HCT116 (cell line): ENCODE measurements around the gene GPR32. TPM values are rescaled to one million over a fixed set of nuclear protein-coding genes. Genes with fewer than 3 reads are reported as not detected.

Source experiments
- ATAC-seq: fragments of 200-7000 bp; cut with Tn5 transposase; 2 replicates; pipeline ENCODE4 v1.9.1; 2020; ENCODE audit warnings: mild to moderate bottlenecking, moderate library complexity
- BruUV-seq: library from RNA; stranded (reverse); fragments of 400-500 nt; replicated peaks from 2 replicates; lab custom pipeline; 2021; lab: Mats Ljungman, UMichigan
- CTCF ChIA-PET: fragments of 300-600 bp; sonication (Branson Sonifier 250); formaldehyde crosslinking; loops from one replicate; lab custom pipeline; 2021; ENCODE audit warnings: antibody characterized with exemption; lab: Charles Lee
- POLR2A ChIA-PET: fragments of 300-600, 350-600 bp; sonication (Branson Sonifier 250); formaldehyde crosslinking; loops from one replicate; lab custom pipeline; 2021; ENCODE audit warnings: antibody characterized with exemption; lab: Charles Lee
- RAD21 ChIA-PET, 2 experiments: fragments of 300-600 bp; sonication (Branson Sonifier 250); formaldehyde crosslinking; loops; one replicate each; lab custom pipeline; 2023; ENCODE audit warnings: low total read pairs in 2 of 2; ENCODE audit not compliant: uncharacterized antibody in 2 of 2, unreplicated experiment in 2 of 2, low non-redundant PET in 1 of 2; lab: Charles Lee
- DNase-seq: peaks from one replicate; pipeline ENCODE4 v3.0.0-alpha.2; 2010; ENCODE audit warnings: low read depth, low spot score
- H2AFZ ChIP-seq: fragments of 200-600 bp; shearing (Covaris generic), sonication (generic); 2 replicates; pipeline ENCODE4 v1.6.1; 2017; ENCODE audit warnings: low read depth, mixed run types, mixed read lengths, antibody characterized with exemption, low read length; ENCODE audit not compliant: poor library complexity, severe bottlenecking
- H3K27ac ChIP-seq: 2 replicates; pipeline ENCODE4 v1.5.1; 2012; ENCODE audit warnings: low read depth, low read length
- H3K27me3 ChIP-seq: fragments of 200-600 bp; sonication (generic); 2 replicates; pipeline ENCODE4 v1.6.1; 2016; ENCODE audit warnings: mixed run types, low read length, mixed read lengths; ENCODE audit not compliant: insufficient read depth
- H3K36me3 ChIP-seq, 2 experiments: fragments of 200-500 bp in 1 of 2; fragments of 200-600 bp in 1 of 2; sonication (Bioruptor generic) in 1 of 2; sonication (generic) in 1 of 2; 2 replicates each; pipeline versions ENCODE4 v1.5.1 to v1.6.1; 2014 to 2016; ENCODE audit warnings: low read length in 2 of 2, inconsistent platforms in 1 of 2, mixed read lengths in 1 of 2, mixed run types in 1 of 2; ENCODE audit not compliant: insufficient read depth in 2 of 2, control insufficient read depth in 1 of 2
- H3K4me1 ChIP-seq, 2 experiments: fragments of 200-600 bp in 1 of 2; sonication (generic) in 1 of 2; 2 replicates each; pipeline versions ENCODE4 v1.5.1 to v1.6.1; 2012 to 2017; ENCODE audit warnings: low read length in 2 of 2, inconsistent platforms in 1 of 2, mild to moderate bottlenecking in 1 of 2, mixed read lengths in 1 of 2, mixed run types in 1 of 2, moderate library complexity in 1 of 2; ENCODE audit not compliant: insufficient read depth in 2 of 2, control insufficient read depth in 1 of 2
- H3K4me2 ChIP-seq: fragments of 200-600 bp; sonication (generic); 2 replicates; pipeline ENCODE4 v1.6.1; 2017; ENCODE audit warnings: mixed run types, low read length, mixed read lengths
- H3K4me3 ChIP-seq, 2 experiments: fragments of 200-600 bp in 1 of 2; sonication (generic) in 1 of 2; replicated peaks in 1 of 2; 2 replicates each; pipeline ENCODE4 v1.5.1; 2011 to 2016; ENCODE audit warnings: low read length in 2 of 2, control low read depth in 1 of 2, low read depth in 1 of 2, mild to moderate bottlenecking in 1 of 2, mixed read lengths in 1 of 2, mixed run types in 1 of 2
- H3K79me2 ChIP-seq: fragments of 200-600 bp; sonication (generic); 2 replicates; pipeline ENCODE4 v1.6.1; 2017; ENCODE audit warnings: mild to moderate bottlenecking, mixed run types, low read length, moderate library complexity, mixed read lengths; ENCODE audit not compliant: insufficient read depth
- H3K9ac ChIP-seq: fragments of 200-600 bp; sonication (generic); 2 replicates; pipeline ENCODE4 v1.6.1; 2016; ENCODE audit warnings: low read length, mixed read lengths
- H3K9me2 ChIP-seq: fragments of 200-600 bp; sonication (generic), shearing (Covaris generic); 2 replicates; pipeline ENCODE4 v1.6.1; 2017; ENCODE audit warnings: mixed run types, mild to moderate bottlenecking, moderate library complexity; ENCODE audit not compliant: insufficient read depth
- H3K9me3 ChIP-seq, 2 experiments: fragments of 200-500 bp in 1 of 2; fragments of 200-600 bp in 1 of 2; sonication (Bioruptor generic) in 1 of 2; sonication (generic) in 1 of 2; 2 replicates each; pipeline ENCODE4 v1.6.1; 2014 to 2017; ENCODE audit warnings: low read length in 2 of 2, mixed read lengths in 2 of 2, inconsistent platforms in 1 of 2, low read depth in 1 of 2, mild to moderate bottlenecking in 1 of 2, mixed run types in 1 of 2, moderate library complexity in 1 of 2; ENCODE audit not compliant: control insufficient read depth in 1 of 2, insufficient read depth in 1 of 2
- H4K20me1 ChIP-seq: fragments of 200-600 bp; sonication (generic), shearing (Covaris generic); 2 replicates; pipeline ENCODE4 v1.6.1; 2017; ENCODE audit warnings: mixed run types, mild to moderate bottlenecking, moderate library complexity; ENCODE audit not compliant: insufficient read depth
- CBX3 ChIP-seq: IDR thresholded peaks from 2 replicates; pipeline ENCODE4 v1.6.1; 2012; ENCODE audit warnings: low read depth
- CEBPB ChIP-seq: IDR thresholded peaks from 2 replicates; pipeline ENCODE4 v1.6.1; 2012; ENCODE audit warnings: low read depth
- EGR1 ChIP-seq: IDR thresholded peaks from 2 replicates; pipeline ENCODE4 v1.6.1; 2012; ENCODE audit warnings: low read depth
- EZH2 ChIP-seq: fragments of 200-600 bp; sonication (generic); IDR thresholded peaks from 2 replicates; pipeline ENCODE4 v1.6.1; 2017; ENCODE audit warnings: antibody characterized with exemption, mixed run types
- EZH2phosphoT487 ChIP-seq: fragments of 200-600 bp; IDR thresholded peaks from 2 replicates; pipeline ENCODE4 v1.6.1; 2018; ENCODE audit warnings: antibody characterized with exemption, borderline replicate concordance
- FOSL1 ChIP-seq: IDR thresholded peaks from 2 replicates; pipeline ENCODE4 v1.6.1; 2012; ENCODE audit warnings: low read depth
- JUND ChIP-seq: IDR thresholded peaks from 2 replicates; pipeline ENCODE4 v1.6.1; 2012
- MAX ChIP-seq: IDR thresholded peaks from 2 replicates; pipeline ENCODE4 v1.6.1; 2012
- POLR2A ChIP-seq: IDR thresholded peaks from 2 replicates; pipeline ENCODE4 v1.7.0; 2011; ENCODE audit warnings: borderline replicate concordance; ENCODE audit not compliant: insufficient read depth, insufficient read length; ENCODE audit errors: extremely low read depth
- POLR2AphosphoS5 ChIP-seq: IDR thresholded peaks from 2 replicates; pipeline ENCODE4 v1.6.1; 2011; ENCODE audit warnings: mild to moderate bottlenecking, low read depth, low read length, moderate library complexity
- RAD21 ChIP-seq: IDR thresholded peaks from 2 replicates; pipeline ENCODE4 v1.6.1; 2012; ENCODE audit warnings: low read depth, mild to moderate bottlenecking
- REST ChIP-seq: IDR thresholded peaks from 2 replicates; pipeline ENCODE4 v1.6.1; 2012; ENCODE audit warnings: low read depth
- SRF ChIP-seq: IDR thresholded peaks from 2 replicates; pipeline ENCODE4 v1.6.1; 2012; ENCODE audit warnings: low read depth
- TCF7L2 ChIP-seq: IDR thresholded peaks from 2 replicates; pipeline ENCODE4 v1.7.0; 2011; ENCODE audit warnings: borderline replicate concordance, inconsistent platforms; ENCODE audit not compliant: insufficient read depth, insufficient read length; ENCODE audit errors: extremely low read depth
- YY1 ChIP-seq: IDR thresholded peaks from 2 replicates; pipeline ENCODE4 v1.6.1; 2011; ENCODE audit warnings: low read length, low read depth, moderate library complexity, mild to moderate bottlenecking; ENCODE audit not compliant: insufficient replicate concordance; ENCODE audit errors: extremely low read depth
- ZBTB33 ChIP-seq: IDR thresholded peaks from 2 replicates; pipeline ENCODE4 v1.6.1; 2011; ENCODE audit warnings: mild to moderate bottlenecking, low read length, moderate library complexity; ENCODE audit not compliant: insufficient replicate concordance; ENCODE audit errors: extremely low read depth
- ZFX ChIP-seq: fragments of 450-650 bp; IDR thresholded peaks from 2 replicates; pipeline ENCODE4 v1.6.1; 2017
- ZNF274 ChIP-seq: fragments of 200-500 bp; sonication (Bioruptor generic); IDR thresholded peaks from 2 replicates; pipeline ENCODE4 v1.6.1; 2014; ENCODE audit warnings: mild to moderate bottlenecking, low read depth, low read length, inconsistent platforms
- intact Hi-C: fragments of 100-400 bp; cut with micrococcal nuclease; formaldehyde crosslinking; loops from 2 replicates; pipeline ENCODE4 v1.10.0; 2022
- total RNA-seq: library from RNA; stranded (reverse); gene quantifications from one replicate; pipeline ENCODE4 v1.2.1, GENCODE V29; 2021; ENCODE audit not compliant: unreplicated experiment

GPR32 gene
- total RNA-seq, 1 experiment from 2014 or later = not detected

GRCh38 chr19:50819636-50820035 lies 49.4 kb downstream of the GPR32 start:
- H3K27ac ChIP-seq = no peak overlapping the region
- H3K27me3 ChIP-seq = no peaks in the 10 kb centered on the region
- TF ChIP-seq CEBPB (no peak), FOSL1 (no peak), ZBTB33 (no peak), REST (no peak), POLR2A (no peak), CBX3 (no peak), YY1 (no peak), POLR2AphosphoS5 (no peak), TCF7L2 (no peak), EGR1 (no peak), ZFX (no peak), RAD21 (no peak), SRF (no peak), EZH2 (no peak), EZH2phosphoT487 (no peak), MAX (no peak), ZNF274 (no peak), JUND (no peak)
- TF ChIP-seq, all 23 proteins: peak for 0
- H4K20me1 ChIP-seq = no peaks in the 10 kb centered on the region
- DNase-seq (no peak), ATAC-seq (no peak)
- H3K9me2 ChIP-seq = no peaks in the 10 kb centered on the region
- H3K9ac ChIP-seq = no peak overlapping the region
- H3K36me3 ChIP-seq = no peaks in the 10 kb centered on the region
- no TSS peak for BruUV-seq
- peaks cover 0 to 7% of the 10 kb centered on the region in 2 experiments; a peak in 1 of 4 replicates for H3K9me3 ChIP-seq
- H3K4me3 ChIP-seq = no peak overlapping the region
- CTCF ChIA-PET = no interaction called here
- H2AFZ ChIP-seq = no peak overlapping the region
- RAD21 ChIA-PET = no interaction called here
- intact Hi-C loops = no loop called here
- POLR2A ChIA-PET = interaction anchor here (0.6 to 1.8 kb wide), 2 partner anchors 15 to 176 kb away, joined by 4 to 12 read pairs; no protein-coding TSS in a partner anchor
- H3K79me2 ChIP-seq = no peaks in the 10 kb centered on the region
- no peak overlapping the region; the same call in 1 of the 2 replicates for H3K4me2 ChIP-seq
- H3K4me1 ChIP-seq = peaks cover 24 to 52% of the 10 kb centered on the region in 2 experiments
